Endothelial cell of umbilical vein (primary cell): Measurements from ENCODE around the gene TMIGD2. TPM values are rescaled to one million over a fixed set of nuclear protein-coding genes. Genes with fewer than 3 reads are reported as not detected.

Experiments
- BruUV-seq: library from RNA; stranded (reverse); fragments of 400-500 nt; replicated peaks from 2 replicates; lab custom pipeline; 2021; lab: Mats Ljungman, UMichigan
- CTCF ChIA-PET: fragments of 300-600, 350-600 bp; sonication (Branson Sonifier 250); formaldehyde crosslinking; loops from one replicate; lab custom pipeline; 2021; ENCODE audit warnings: antibody characterized with exemption, inconsistent platforms; lab: Charles Lee
- POLR2A ChIA-PET: fragments of 300-600, 350-600 bp; sonication (Branson Sonifier 250); formaldehyde crosslinking; loops from one replicate; lab custom pipeline; 2021; ENCODE audit warnings: antibody characterized with exemption, inconsistent platforms; lab: Charles Lee
- DNase-seq: peaks from one replicate; pipeline ENCODE4 v3.0.0-alpha.2; 2011; ENCODE audit warnings: low read depth, low spot score
- FAIRE-seq: peaks from 2 replicates; lab custom pipeline; 2011; peaks lifted over from hg19 to GRCh38; lab: Jason Lieb, UNC
- H2AFZ ChIP-seq: 2 replicates; pipeline ENCODE4 v1.6.0; 2012; ENCODE audit warnings: low read depth, low read length, control low read depth, inconsistent platforms
- H3K27ac ChIP-seq: 2 replicates; pipeline ENCODE4 v1.5.1; 2011; ENCODE audit warnings: low read depth, mild to moderate bottlenecking, control low read depth, low read length, moderate library complexity; ENCODE audit not compliant: insufficient read depth
- H3K27me3 ChIP-seq, 2 experiments: 2 replicates each; pipeline versions ENCODE4 v1.6.0 to v1.6.1; 2011; ENCODE audit warnings: low read length in 2 of 2, mixed read lengths in 1 of 2; ENCODE audit not compliant: control insufficient read depth in 2 of 2, insufficient read depth in 2 of 2
- H3K36me3 ChIP-seq, 2 experiments: 2 replicates in 1 of 2; 3 replicates in 1 of 2; pipeline ENCODE4 v1.5.1; 2011; ENCODE audit warnings: low read length in 2 of 2, mild to moderate bottlenecking in 1 of 2, moderate library complexity in 1 of 2; ENCODE audit not compliant: control insufficient read depth in 2 of 2, insufficient read depth in 2 of 2; ENCODE audit errors: extremely low read depth in 1 of 2
- H3K4me1 ChIP-seq: 3 replicates; pipeline ENCODE4 v1.5.1; 2011; ENCODE audit warnings: mild to moderate bottlenecking, low read length; ENCODE audit not compliant: control insufficient read depth, insufficient read depth; ENCODE audit errors: extremely low read depth
- H3K4me2 ChIP-seq: 2 replicates; pipeline ENCODE4 v1.6.1; 2011; ENCODE audit warnings: low read length, control low read depth, mixed read lengths; ENCODE audit not compliant: insufficient read depth
- H3K4me3 ChIP-seq, 3 experiments: fragments of 200-600 bp in 1 of 3; sonication (generic), shearing (Covaris generic) in 1 of 3; replicated peaks in 1 of 3; 2 replicates each; pipeline ENCODE4 v1.5.1; 2011 to 2016; ENCODE audit warnings: control low read depth in 3 of 3, low read length in 3 of 3, mild to moderate bottlenecking in 2 of 3, inconsistent platforms in 1 of 3, low read depth in 1 of 3, moderate library complexity in 1 of 3; ENCODE audit not compliant: insufficient read depth in 1 of 3
- H3K79me2 ChIP-seq: 2 replicates; pipeline ENCODE4 v1.6.0; 2012; ENCODE audit warnings: low read length, inconsistent platforms; ENCODE audit not compliant: control insufficient read depth, insufficient read depth
- H3K9ac ChIP-seq: replicated peaks from 2 replicates; pipeline ENCODE3; 2011; ENCODE audit warnings: low read length, control low read depth; ENCODE audit not compliant: insufficient read depth; ENCODE audit errors: extremely low read depth
- H3K9me1 ChIP-seq: replicated peaks from 3 replicates; pipeline ENCODE4 v1.6.0; 2011; ENCODE audit warnings: mild to moderate bottlenecking, low read length; ENCODE audit not compliant: control insufficient read depth, insufficient read depth; ENCODE audit errors: extremely low read depth
- H3K9me3 ChIP-seq: replicated peaks from 2 replicates; pipeline ENCODE4 v1.5.1; 2012; ENCODE audit warnings: low read length, inconsistent platforms; ENCODE audit not compliant: control insufficient read depth, insufficient read depth
- H4K20me1 ChIP-seq: replicated peaks from 2 replicates; pipeline ENCODE3; 2011; ENCODE audit warnings: mild to moderate bottlenecking, low read length; ENCODE audit not compliant: control insufficient read depth, insufficient read depth; ENCODE audit errors: extremely low read depth
- CTCF ChIP-seq, 2 donors: IDR thresholded peaks; 1 replicate in 1 of 2; 2 replicates in 1 of 2; pipeline ENCODE4 v1.5.1; 2011; ENCODE audit warnings: low read length in 2 of 2, mild to moderate bottlenecking in 2 of 2, moderate library complexity in 2 of 2, control low read depth in 1 of 2, inconsistent platforms in 1 of 2, low read depth in 1 of 2; ENCODE audit not compliant: insufficient read depth in 1 of 2; ENCODE audit errors: extremely low read depth in 1 of 2
- EZH2 ChIP-seq: IDR thresholded peaks from 2 replicates; pipeline ENCODE4 v1.6.1; 2012; ENCODE audit warnings: borderline replicate concordance, low read depth, mild to moderate bottlenecking, moderate library complexity, low read length, inconsistent platforms; ENCODE audit not compliant: severe bottlenecking
- FOS ChIP-seq: IDR thresholded peaks from 2 replicates; pipeline ENCODE4 v1.6.1; 2011; ENCODE audit warnings: mild to moderate bottlenecking, low read length, moderate library complexity, borderline replicate concordance; ENCODE audit not compliant: insufficient read depth
- GATA2 ChIP-seq: IDR thresholded peaks from 2 replicates; pipeline ENCODE4 v1.7.0; 2011; ENCODE audit warnings: low read depth, mild to moderate bottlenecking, moderate library complexity, mixed read lengths, low read length; ENCODE audit not compliant: insufficient read length, insufficient read depth
- JUN ChIP-seq: IDR thresholded peaks from 2 replicates; pipeline ENCODE4 v1.6.1; 2011; ENCODE audit warnings: borderline replicate concordance, low read depth; ENCODE audit not compliant: insufficient read length, insufficient read depth
- MAX ChIP-seq: IDR thresholded peaks from 2 replicates; pipeline ENCODE4 v1.6.1; 2011; ENCODE audit not compliant: insufficient read depth, insufficient read length
- MYC ChIP-seq: IDR thresholded peaks from one replicate; pipeline ENCODE4 v1.6.1; 2011; ENCODE audit warnings: mild to moderate bottlenecking, low read depth, low read length
- POLR2A ChIP-seq: IDR thresholded peaks from 2 replicates; pipeline ENCODE4 v1.6.1; 2012; ENCODE audit warnings: low read depth, mild to moderate bottlenecking, control low read depth, low read length
- POLR2AphosphoS5 ChIP-seq: IDR thresholded peaks from 2 replicates; pipeline ENCODE4 v1.6.1; 2012; ENCODE audit warnings: low read depth, mild to moderate bottlenecking, control low read depth, low read length, moderate library complexity; ENCODE audit not compliant: insufficient read depth
- dilution Hi-C: fragments of 300-500 bp; cut with MboI; formaldehyde crosslinking; loops from one replicate; pipeline ENCODE4 v1.15.0; 2019; ENCODE audit warnings: low sequenced_read_pairs; ENCODE audit not compliant: extremely low pct_ligation_motif_present
- intact Hi-C: fragments of 100-400 bp; cut with micrococcal nuclease; formaldehyde crosslinking; loops from one replicate; pipeline ENCODE4 v1.10.0; 2022
- polyA plus RNA-seq, 4 experiments: library from polyadenylated mRNA; depleted of rRNA in 3 of 4; stranded (reverse) in 3 of 4; unstranded in 1 of 4; fragments of >200 nt; gene quantifications; 2 replicates each; pipeline versions ENCODE4 v1.2.1 to v1.2.3, GENCODE V29; 2011 to 2012; ENCODE audit warnings: missing spikeins in 1 of 4
- total RNA-seq: library from RNA; stranded (reverse); gene quantifications from 2 replicates; pipeline ENCODE4 v1.2.3, GENCODE V29; 2021

TMIGD2 gene
- total and polyA plus RNA-seq, 2 donors (not counting 3 experiments of a cell fraction or from before 2014, with no cell fraction given) = not detected

GRCh38 chr19:4264812-4265211 lies 37.4 kb downstream of the TMIGD2 start:
- no peaks in the 10 kb centered on the region for H3K4me1 ChIP-seq
- H3K4me2 ChIP-seq = no peak overlapping the region
- no peak overlapping the region for H3K9ac ChIP-seq
- H3K9me1 ChIP-seq = no peaks in the 10 kb centered on the region
- no peak overlapping the region for H3K27ac ChIP-seq
- no peaks in the 10 kb centered on the region for H3K27me3 ChIP-seq
- dilution Hi-C loops = no loop called here
- H3K4me3 ChIP-seq = no peak overlapping the region
- ChIA-PET POLR2A (no interaction called here), CTCF (interaction anchor here (0.7 to 1.8 kb wide), 3 partner anchors 88 to 260 kb away, joined by 3 to 6 read pairs (median 6); no protein-coding TSS in a partner anchor)
- H2AFZ ChIP-seq = no peak overlapping the region
- no peaks in the 10 kb centered on the region for H3K79me2 ChIP-seq
- BruUV-seq = no TSS peak
- H3K9me3 ChIP-seq = no peaks in the 10 kb centered on the region
- intact Hi-C loops = no loop called here
- TF ChIP-seq POLR2AphosphoS5 = no peak
- no peak for TF ChIP-seq MAX
- TF ChIP-seq CTCF (IDR thresholded peaks at IDR 0.05; ENCODE audit: extremely low read depth in 1 of 2, insufficient read depth in 1 of 2, low read depth in 1 of 2, low read length in 2 of 2) = no peak
- no peak for TF ChIP-seq FOS
- TF ChIP-seq JUN = no peak
- no peak for TF ChIP-seq POLR2A
- no peak for TF ChIP-seq EZH2
- no peak for TF ChIP-seq MYC
- no peak for TF ChIP-seq GATA2
- peaks cover 0 to 19% of the 10 kb centered on the region in 2 experiments for H3K36me3 ChIP-seq
- DNase-seq (no peak), FAIRE-seq (no peak)
- no peaks in the 10 kb centered on the region for H4K20me1 ChIP-seq
